Endothelial cell of umbilical vein (primary cell): ENCODE data around the gene ARMC3. TPM values are rescaled to one million over a fixed set of nuclear protein-coding genes. Genes with fewer than 3 reads are reported as not detected.
"Not testable (repeated sequence)": the region's sequence is repeated elsewhere in the genome, so short reads cannot be mapped to it uniquely, and the experiment has no call there.

Experiments
- BruUV-seq: library from RNA; stranded (reverse); fragments of 400-500 nt; replicated peaks from 2 replicates; lab custom pipeline; 2021; lab: Mats Ljungman, UMichigan
- CTCF ChIA-PET: fragments of 300-600, 350-600 bp; sonication (Branson Sonifier 250); formaldehyde crosslinking; loops from one replicate; lab custom pipeline; 2021; ENCODE audit warnings: antibody characterized with exemption, inconsistent platforms; lab: Charles Lee
- POLR2A ChIA-PET: fragments of 300-600, 350-600 bp; sonication (Branson Sonifier 250); formaldehyde crosslinking; loops from one replicate; lab custom pipeline; 2021; ENCODE audit warnings: antibody characterized with exemption, inconsistent platforms; lab: Charles Lee
- DNase-seq: peaks from one replicate; pipeline ENCODE4 v3.0.0-alpha.2; 2011; ENCODE audit warnings: low read depth, low spot score
- FAIRE-seq: peaks from 2 replicates; lab custom pipeline; 2011; peaks lifted over from hg19 to GRCh38; lab: Jason Lieb, UNC
- H2AFZ ChIP-seq: 2 replicates; pipeline ENCODE4 v1.6.0; 2012; ENCODE audit warnings: low read depth, low read length, control low read depth, inconsistent platforms
- H3K27ac ChIP-seq: 2 replicates; pipeline ENCODE4 v1.5.1; 2011; ENCODE audit warnings: low read depth, mild to moderate bottlenecking, control low read depth, low read length, moderate library complexity; ENCODE audit not compliant: insufficient read depth
- H3K27me3 ChIP-seq, 2 experiments: 2 replicates each; pipeline versions ENCODE4 v1.6.0 to v1.6.1; 2011; ENCODE audit warnings: low read length in 2 of 2, mixed read lengths in 1 of 2; ENCODE audit not compliant: control insufficient read depth in 2 of 2, insufficient read depth in 2 of 2
- H3K36me3 ChIP-seq, 2 experiments: 2 replicates in 1 of 2; 3 replicates in 1 of 2; pipeline ENCODE4 v1.5.1; 2011; ENCODE audit warnings: low read length in 2 of 2, mild to moderate bottlenecking in 1 of 2, moderate library complexity in 1 of 2; ENCODE audit not compliant: control insufficient read depth in 2 of 2, insufficient read depth in 2 of 2; ENCODE audit errors: extremely low read depth in 1 of 2
- H3K4me1 ChIP-seq: 3 replicates; pipeline ENCODE4 v1.5.1; 2011; ENCODE audit warnings: mild to moderate bottlenecking, low read length; ENCODE audit not compliant: control insufficient read depth, insufficient read depth; ENCODE audit errors: extremely low read depth
- H3K4me2 ChIP-seq: 2 replicates; pipeline ENCODE4 v1.6.1; 2011; ENCODE audit warnings: low read length, control low read depth, mixed read lengths; ENCODE audit not compliant: insufficient read depth
- H3K4me3 ChIP-seq, 3 experiments: fragments of 200-600 bp in 1 of 3; sonication (generic), shearing (Covaris generic) in 1 of 3; replicated peaks in 1 of 3; 2 replicates each; pipeline ENCODE4 v1.5.1; 2011 to 2016; ENCODE audit warnings: control low read depth in 3 of 3, low read length in 3 of 3, mild to moderate bottlenecking in 2 of 3, inconsistent platforms in 1 of 3, low read depth in 1 of 3, moderate library complexity in 1 of 3; ENCODE audit not compliant: insufficient read depth in 1 of 3
- H3K79me2 ChIP-seq: 2 replicates; pipeline ENCODE4 v1.6.0; 2012; ENCODE audit warnings: low read length, inconsistent platforms; ENCODE audit not compliant: control insufficient read depth, insufficient read depth
- H3K9ac ChIP-seq: replicated peaks from 2 replicates; pipeline ENCODE3; 2011; ENCODE audit warnings: low read length, control low read depth; ENCODE audit not compliant: insufficient read depth; ENCODE audit errors: extremely low read depth
- H3K9me1 ChIP-seq: replicated peaks from 3 replicates; pipeline ENCODE4 v1.6.0; 2011; ENCODE audit warnings: mild to moderate bottlenecking, low read length; ENCODE audit not compliant: control insufficient read depth, insufficient read depth; ENCODE audit errors: extremely low read depth
- H3K9me3 ChIP-seq: replicated peaks from 2 replicates; pipeline ENCODE4 v1.5.1; 2012; ENCODE audit warnings: low read length, inconsistent platforms; ENCODE audit not compliant: control insufficient read depth, insufficient read depth
- H4K20me1 ChIP-seq: replicated peaks from 2 replicates; pipeline ENCODE3; 2011; ENCODE audit warnings: mild to moderate bottlenecking, low read length; ENCODE audit not compliant: control insufficient read depth, insufficient read depth; ENCODE audit errors: extremely low read depth
- EZH2 ChIP-seq: IDR thresholded peaks from 2 replicates; pipeline ENCODE4 v1.6.1; 2012; ENCODE audit warnings: borderline replicate concordance, low read depth, mild to moderate bottlenecking, moderate library complexity, low read length, inconsistent platforms; ENCODE audit not compliant: severe bottlenecking
- FOS ChIP-seq: IDR thresholded peaks from 2 replicates; pipeline ENCODE4 v1.6.1; 2011; ENCODE audit warnings: mild to moderate bottlenecking, low read length, moderate library complexity, borderline replicate concordance; ENCODE audit not compliant: insufficient read depth
- GATA2 ChIP-seq: IDR thresholded peaks from 2 replicates; pipeline ENCODE4 v1.7.0; 2011; ENCODE audit warnings: low read depth, mild to moderate bottlenecking, moderate library complexity, mixed read lengths, low read length; ENCODE audit not compliant: insufficient read length, insufficient read depth
- JUN ChIP-seq: IDR thresholded peaks from 2 replicates; pipeline ENCODE4 v1.6.1; 2011; ENCODE audit warnings: borderline replicate concordance, low read depth; ENCODE audit not compliant: insufficient read length, insufficient read depth
- MYC ChIP-seq: IDR thresholded peaks from one replicate; pipeline ENCODE4 v1.6.1; 2011; ENCODE audit warnings: mild to moderate bottlenecking, low read depth, low read length
- POLR2A ChIP-seq: IDR thresholded peaks from 2 replicates; pipeline ENCODE4 v1.6.1; 2012; ENCODE audit warnings: low read depth, mild to moderate bottlenecking, control low read depth, low read length
- POLR2AphosphoS5 ChIP-seq: IDR thresholded peaks from 2 replicates; pipeline ENCODE4 v1.6.1; 2012; ENCODE audit warnings: low read depth, mild to moderate bottlenecking, control low read depth, low read length, moderate library complexity; ENCODE audit not compliant: insufficient read depth
- dilution Hi-C: fragments of 300-500 bp; cut with MboI; formaldehyde crosslinking; loops from one replicate; pipeline ENCODE4 v1.15.0; 2019; ENCODE audit warnings: low sequenced_read_pairs; ENCODE audit not compliant: extremely low pct_ligation_motif_present
- intact Hi-C: fragments of 100-400 bp; cut with micrococcal nuclease; formaldehyde crosslinking; loops from one replicate; pipeline ENCODE4 v1.10.0; 2022
- polyA plus RNA-seq, 4 experiments: library from polyadenylated mRNA; depleted of rRNA in 3 of 4; stranded (reverse) in 3 of 4; unstranded in 1 of 4; fragments of >200 nt; gene quantifications; 2 replicates each; pipeline versions ENCODE4 v1.2.1 to v1.2.3, GENCODE V29; 2011 to 2012; ENCODE audit warnings: missing spikeins in 1 of 4
- total RNA-seq: library from RNA; stranded (reverse); gene quantifications from 2 replicates; pipeline ENCODE4 v1.2.3, GENCODE V29; 2021
- TF ChIP-seq, protein P1 (sequence below): IDR thresholded peaks from 2 replicates; pipeline ENCODE4 v1.6.1; 2011; ENCODE audit not compliant: insufficient read depth, insufficient read length
- TF ChIP-seq, protein P2 (sequence below), 2 donors: IDR thresholded peaks; 1 replicate in 1 of 2; 2 replicates in 1 of 2; pipeline ENCODE4 v1.5.1; 2011; ENCODE audit warnings: low read length in 2 of 2, mild to moderate bottlenecking in 2 of 2, moderate library complexity in 2 of 2, control low read depth in 1 of 2, inconsistent platforms in 1 of 2, low read depth in 1 of 2; ENCODE audit not compliant: insufficient read depth in 1 of 2; ENCODE audit errors: extremely low read depth in 1 of 2

Gene ARMC3
- total and polyA plus RNA-seq, 2 donors (not counting 3 experiments of a cell fraction or from before 2014, with no cell fraction given), result not detected

DNA sequence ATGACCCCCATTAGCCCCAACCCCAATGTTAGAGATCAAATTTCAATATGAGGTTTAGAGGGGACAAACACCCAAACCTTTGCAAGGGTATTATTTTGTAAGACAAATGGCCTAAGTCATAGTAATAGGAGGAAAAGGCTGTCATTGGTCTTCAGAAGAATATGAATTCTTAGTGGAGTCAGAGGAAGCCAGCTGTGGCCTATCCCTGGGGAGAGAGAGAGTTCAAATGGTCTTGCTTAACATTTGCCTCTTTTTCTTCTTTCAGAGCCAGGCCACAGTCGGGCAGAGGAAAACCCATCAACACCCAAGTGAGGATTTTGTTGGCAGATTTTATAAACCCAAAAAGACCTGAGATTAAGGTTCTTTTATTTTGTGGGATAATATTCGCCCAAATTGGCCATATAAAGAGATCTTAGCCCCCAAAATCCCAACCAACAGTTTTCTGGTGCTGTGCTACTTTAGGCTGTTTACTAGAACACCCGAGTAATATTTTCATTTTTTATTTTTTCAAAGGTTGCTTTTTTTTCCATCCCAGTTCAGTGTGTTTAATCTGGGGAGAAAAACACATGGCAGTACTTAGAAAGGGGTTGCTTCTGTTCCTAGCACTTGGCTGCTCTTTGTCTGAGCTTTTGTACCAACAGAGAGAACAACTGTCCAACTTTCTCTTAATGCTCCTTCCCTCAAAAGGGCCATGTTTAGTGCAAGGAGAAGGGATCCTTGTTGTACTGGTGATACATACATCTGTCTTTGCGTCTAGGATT lies 26.8 kb upstream of the ARMC3 start:
- no peak overlapping the region for H3K27ac ChIP-seq
- H3K4me2 ChIP-seq, result no peak overlapping the region
- H4K20me1 ChIP-seq, result no peaks in the 10 kb centered on the region
- ChIA-PET CTCF (no interaction called here), POLR2A (no interaction called here)
- H3K9me1 ChIP-seq, result no peaks in the 10 kb centered on the region
- H3K4me1 ChIP-seq, result no peaks in the 10 kb centered on the region
- H3K9ac ChIP-seq, result no peak overlapping the region
- dilution Hi-C loops, result no loop called here
- no peak for TF ChIP-seq EZH2
- TF ChIP-seq POLR2AphosphoS5, result no peak
- TF ChIP-seq JUN, result no peak
- TF ChIP-seq MYC, result no peak
- TF ChIP-seq FOS, result no peak
- TF ChIP-seq, protein P1, sequence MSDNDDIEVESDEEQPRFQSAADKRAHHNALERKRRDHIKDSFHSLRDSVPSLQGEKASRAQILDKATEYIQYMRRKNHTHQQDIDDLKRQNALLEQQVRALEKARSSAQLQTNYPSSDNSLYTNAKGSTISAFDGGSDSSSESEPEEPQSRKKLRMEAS, result no peak
- TF ChIP-seq POLR2A, result no peak
- TF ChIP-seq GATA2, result no peak
- TF ChIP-seq, protein P2, sequence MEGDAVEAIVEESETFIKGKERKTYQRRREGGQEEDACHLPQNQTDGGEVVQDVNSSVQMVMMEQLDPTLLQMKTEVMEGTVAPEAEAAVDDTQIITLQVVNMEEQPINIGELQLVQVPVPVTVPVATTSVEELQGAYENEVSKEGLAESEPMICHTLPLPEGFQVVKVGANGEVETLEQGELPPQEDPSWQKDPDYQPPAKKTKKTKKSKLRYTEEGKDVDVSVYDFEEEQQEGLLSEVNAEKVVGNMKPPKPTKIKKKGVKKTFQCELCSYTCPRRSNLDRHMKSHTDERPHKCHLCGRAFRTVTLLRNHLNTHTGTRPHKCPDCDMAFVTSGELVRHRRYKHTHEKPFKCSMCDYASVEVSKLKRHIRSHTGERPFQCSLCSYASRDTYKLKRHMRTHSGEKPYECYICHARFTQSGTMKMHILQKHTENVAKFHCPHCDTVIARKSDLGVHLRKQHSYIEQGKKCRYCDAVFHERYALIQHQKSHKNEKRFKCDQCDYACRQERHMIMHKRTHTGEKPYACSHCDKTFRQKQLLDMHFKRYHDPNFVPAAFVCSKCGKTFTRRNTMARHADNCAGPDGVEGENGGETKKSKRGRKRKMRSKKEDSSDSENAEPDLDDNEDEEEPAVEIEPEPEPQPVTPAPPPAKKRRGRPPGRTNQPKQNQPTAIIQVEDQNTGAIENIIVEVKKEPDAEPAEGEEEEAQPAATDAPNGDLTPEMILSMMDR (IDR thresholded peaks at IDR 0.05; ENCODE audit: extremely low read depth in 1 of 2, insufficient read depth in 1 of 2, low read depth in 1 of 2, low read length in 2 of 2), result no peak
- no TSS peak for BruUV-seq
- no peaks in the 10 kb centered on the region for H3K36me3 ChIP-seq
- no peaks in the 10 kb centered on the region for H3K79me2 ChIP-seq
- no peak overlapping the region for H2AFZ ChIP-seq
- no peak for FAIRE-seq
- intact Hi-C loops, result no loop called here
- no peaks in the 10 kb centered on the region for H3K9me3 ChIP-seq
- peaks cover 0 to 6% of the 10 kb centered on the region in 2 experiments for H3K27me3 ChIP-seq
- H3K4me3 ChIP-seq, result no peak overlapping the region
- no peak for DNase-seq

- POLR2A ChIA-PET, intact Hi-C loops: not testable (repeated sequence)
Measured at GRCh38 chr10:22902147-22902546, 25.7 kb upstream of the ARMC3 start.

More at GRCh38 chr10:22902147-22902546, 25.7 kb upstream of the ARMC3 start:
- H4K20me1 ChIP-seq, H3K4me3 ChIP-seq, BruUV-seq, H3K27me3 ChIP-seq, H3K36me3 ChIP-seq, DNase-seq, H3K4me2 ChIP-seq, CTCF ChIA-PET, H3K27ac ChIP-seq, H3K79me2 ChIP-seq, H2AFZ ChIP-seq, H3K9me1 ChIP-seq, dilution Hi-C loops, H3K9me3 ChIP-seq, H3K9ac ChIP-seq, H3K4me1 ChIP-seq, FAIRE-seq: not testable (repeated sequence)
